Measurements from ENCODE around the gene PGAM2.

- TF ChIP-seq CTCF (IDR thresholded peaks at IDR 0.05 in 2 of 3, conservative IDR thresholded peaks at IDR 0.05 in 1 of 3; ENCODE audit: borderline replicate concordance in 1 of 3, insufficient read depth in 1 of 3, low read depth in 2 of 3, low read length in 2 of 3) (no peak), POLR2A (IDR thresholded peaks at IDR 0.05; ENCODE audit: borderline replicate concordance, extremely low read depth, insufficient read depth, insufficient read length) (no peak), POLR2AphosphoS5 (IDR thresholded peaks at IDR 0.05; ENCODE audit: low read depth, low read length) (no peak), EZH2phosphoT487 (IDR thresholded peaks at IDR 0.05; ENCODE audit: borderline replicate concordance) (no peak), ATF3 (IDR thresholded peaks at IDR 0.05) (no peak), YY1 (IDR thresholded peaks at IDR 0.05; ENCODE audit: extremely low read depth, insufficient replicate concordance, low read depth, low read length) (no peak), SRF (IDR thresholded peaks at IDR 0.05; ENCODE audit: low read depth) (no peak), REST (IDR thresholded peaks at IDR 0.05; ENCODE audit: low read depth) (no peak), EZH2 (IDR thresholded peaks at IDR 0.05) (no peak), RAD21 (IDR thresholded peaks at IDR 0.05; ENCODE audit: low read depth) (no peak), MAX (IDR thresholded peaks at IDR 0.05) (no peak)
Measured at GRCh38 chr7:44093102-44093641, 27.8 kb upstream of the PGAM2 start.

Data from HCT116 (cell line).